Retina (tissue), 1 donor: ENCODE measurements around the gene BCR.

Experiments
- DNase-seq: peaks from one replicate; pipeline ENCODE4 v3.0.0-alpha.2; 2016

BCR gene

GRCh38 chr22:23152238-23153114, 27.8 kb upstream of the BCR start:
- no peak for DNase-seq

DNA sequence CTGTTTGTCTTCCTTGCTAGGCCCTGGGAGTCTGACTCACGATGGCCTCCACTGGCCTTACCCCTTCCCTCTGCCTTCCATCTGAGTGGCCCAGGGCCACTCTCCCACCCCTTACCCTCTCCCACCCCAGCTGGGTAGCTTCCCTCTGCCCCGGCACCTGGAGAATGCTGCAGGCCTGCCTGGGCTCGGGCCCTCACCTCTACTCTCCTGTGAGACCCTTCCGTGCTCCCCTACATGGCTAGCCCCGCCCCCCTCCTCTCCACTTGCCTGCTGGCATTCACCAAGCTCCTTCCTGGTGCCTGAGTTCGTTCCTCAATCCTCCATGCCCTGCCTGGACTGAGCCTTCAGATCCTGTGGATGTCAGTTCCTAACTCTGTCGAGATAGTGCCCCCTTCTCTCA, 26.3 kb upstream of the BCR start:
- no peak for DNase-seq

GRCh38 chr22:23154461-23154860, 25.8 kb upstream of the BCR start:
- DNase-seq, result no peak

- DNase-seq, result no peak
Observed at GRCh38 chr22:23155143-23155542, 25.2 kb upstream of the BCR start.

DNA sequence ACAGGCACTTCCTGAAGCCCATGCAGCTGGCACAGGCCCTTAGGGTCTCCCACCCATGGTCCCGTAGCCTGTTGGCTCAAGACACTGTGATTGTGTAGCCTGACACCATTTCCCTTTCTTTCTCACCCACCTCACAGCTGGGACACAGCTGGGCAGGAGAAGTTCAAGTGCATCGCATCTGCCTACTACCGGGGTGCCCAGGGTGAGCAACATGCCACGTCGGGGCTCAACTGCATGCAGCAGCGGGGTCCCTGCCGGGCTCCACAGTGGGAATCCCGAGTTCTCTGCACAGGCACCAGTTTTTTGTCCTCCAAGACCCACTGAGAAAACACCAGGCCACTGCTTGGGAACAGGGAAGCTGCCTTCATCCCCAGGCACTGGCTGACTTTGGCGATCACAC, 24.5 kb upstream of the BCR start:
- DNase-seq, result no peak

GRCh38 chr22:23156286-23156685, 24.0 kb upstream of the BCR start:
- no peak for DNase-seq

GRCh38 chr22:23157560-23158515, 22.5 kb upstream of the BCR start:
- DNase-seq, result no peak

DNA sequence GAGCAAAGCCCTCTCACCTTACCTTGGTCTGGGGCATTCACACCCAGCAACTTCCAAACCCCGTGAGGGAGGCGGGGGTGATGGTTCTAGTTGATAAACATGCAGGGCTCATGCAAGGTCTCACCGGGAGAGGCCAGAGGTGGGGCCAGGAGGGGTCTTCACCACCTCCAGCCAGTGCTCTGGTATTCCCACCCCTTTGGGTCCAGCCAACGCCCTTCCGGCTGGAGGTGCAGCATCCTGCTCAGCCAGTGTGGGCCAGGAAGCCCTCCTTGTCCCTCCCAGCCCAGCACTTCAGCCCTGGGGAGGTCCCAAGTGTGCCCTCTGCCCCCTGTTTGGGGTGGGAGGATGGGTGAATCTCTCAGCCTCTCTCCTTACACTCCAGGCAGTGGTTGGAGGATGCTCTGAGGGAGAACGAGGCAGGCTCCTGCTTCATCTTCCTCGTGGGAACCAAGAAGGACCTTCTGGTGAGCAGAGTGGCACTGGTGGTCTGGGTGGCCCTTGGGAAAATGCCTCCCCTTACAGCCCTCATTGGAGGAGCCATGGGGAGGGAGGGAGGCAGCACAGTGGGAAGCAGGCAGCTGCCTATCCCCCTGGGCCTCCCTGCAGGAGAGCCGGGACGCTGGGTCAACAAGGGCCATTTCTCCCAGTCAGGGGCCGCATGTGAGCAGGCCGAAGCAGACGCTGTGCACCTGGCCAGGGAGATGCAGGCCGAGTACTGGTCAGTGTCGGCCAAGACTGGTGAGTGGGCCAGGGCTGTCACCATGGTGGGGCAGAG, 21.6 kb upstream of the BCR start:
- no peak for DNase-seq

DNA sequence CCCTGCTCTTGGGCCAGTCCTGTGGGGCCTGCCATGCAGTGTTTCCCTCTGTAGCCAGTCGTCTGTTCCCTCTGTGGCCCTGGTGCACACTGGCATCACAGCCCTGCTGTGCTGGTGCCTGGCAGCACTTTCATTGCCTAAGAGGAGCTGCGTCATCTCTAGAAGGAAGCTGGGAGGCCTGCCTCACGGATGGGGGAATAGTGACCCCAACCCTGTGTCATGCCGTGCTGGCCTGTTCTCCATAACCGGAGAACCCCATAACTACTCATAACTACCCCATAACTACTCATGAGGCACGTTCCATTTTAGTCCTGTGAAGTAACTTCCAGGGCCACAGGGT, 21.0 kb upstream of the BCR start:
- no peak for DNase-seq

DNA sequence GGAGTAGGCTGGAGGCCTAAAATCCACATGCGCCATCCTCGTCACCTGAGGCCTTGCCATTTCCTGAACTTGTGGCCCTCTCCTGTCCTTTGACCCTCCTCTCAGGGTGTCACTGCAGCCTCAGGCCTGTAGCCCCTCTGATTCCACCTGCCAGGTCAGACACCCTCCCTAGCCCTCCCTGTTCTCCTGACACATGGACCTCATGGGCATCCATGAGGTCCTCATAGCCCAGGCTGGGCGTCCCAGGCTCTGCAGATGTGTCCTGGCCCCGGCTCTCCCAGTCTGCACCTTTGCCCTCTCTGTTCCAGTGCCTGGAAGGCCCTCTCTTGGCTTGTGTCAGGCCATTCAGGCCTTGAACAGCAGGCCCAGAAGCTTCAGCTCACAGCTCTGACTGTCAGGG, 19.3 kb upstream of the BCR start:
- DNase-seq, result no peak

DNA sequence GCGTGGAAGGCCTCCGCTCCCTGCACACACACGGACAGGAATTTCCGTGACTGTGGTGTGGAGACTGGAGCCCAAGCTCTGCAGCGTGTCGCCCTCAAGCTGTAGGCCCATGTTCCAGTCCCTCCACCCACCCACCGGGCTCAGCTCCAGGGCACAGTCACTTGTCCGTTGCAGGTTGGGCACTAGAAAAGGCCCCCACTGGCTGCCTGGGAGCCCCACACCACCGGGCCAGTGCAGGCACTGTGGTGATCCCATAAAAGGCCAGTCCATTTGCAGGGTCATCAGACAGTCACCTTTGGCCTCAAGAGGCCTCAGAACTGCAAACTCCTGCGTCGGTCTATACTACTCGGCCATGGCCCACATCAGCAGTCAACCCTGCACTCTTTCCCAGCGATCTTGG, 18.7 kb upstream of the BCR start:
- DNase-seq, result no peak

DNA sequence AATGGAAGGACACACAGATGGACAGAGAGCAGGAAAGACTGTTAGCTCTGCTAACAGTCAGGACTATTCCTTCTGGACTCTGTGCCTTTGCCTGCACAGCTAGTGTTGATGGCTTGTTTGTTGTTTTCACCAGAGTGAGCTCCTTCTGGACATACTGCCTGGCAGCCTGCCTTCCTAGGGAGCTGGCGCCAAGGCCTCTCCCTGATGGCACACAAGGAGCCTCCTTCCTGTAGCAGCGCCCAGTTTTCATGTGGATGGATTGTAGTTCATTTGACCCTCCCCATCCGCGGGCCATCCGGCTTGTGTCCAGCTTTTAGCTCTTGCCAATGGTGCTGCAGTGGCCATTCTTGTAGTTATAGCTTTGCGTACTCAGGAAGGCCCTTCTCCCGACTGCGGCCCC, 16.6 kb upstream of the BCR start:
- DNase-seq, result no peak

DNA sequence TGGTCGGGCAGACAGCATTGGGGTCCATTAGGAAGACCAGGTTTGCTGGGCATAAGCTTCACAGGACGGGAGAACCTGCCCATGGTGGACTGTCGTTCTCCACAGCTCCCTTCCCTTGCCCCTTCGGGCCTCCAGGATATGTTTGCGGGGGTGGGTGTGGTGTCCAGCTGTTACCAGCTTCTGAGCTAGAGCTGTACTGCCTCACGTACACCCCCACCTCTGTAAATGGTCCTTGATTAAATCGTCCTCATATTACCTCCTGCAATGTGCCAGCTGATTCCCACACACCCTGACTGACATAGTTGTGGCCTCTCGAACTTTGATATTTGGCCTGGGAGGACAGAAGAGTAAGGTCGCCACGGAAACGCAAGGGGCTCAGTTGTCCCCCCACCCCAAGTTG, 16.2 kb upstream of the BCR start:
- DNase-seq, result no peak

GRCh38 chr22:23166042-23166831, 14.1 kb upstream of the BCR start:
- no peak for DNase-seq

- DNase-seq, result no peak
Observed at GRCh38 chr22:23166841-23167616, 13.3 kb upstream of the BCR start.

DNA sequence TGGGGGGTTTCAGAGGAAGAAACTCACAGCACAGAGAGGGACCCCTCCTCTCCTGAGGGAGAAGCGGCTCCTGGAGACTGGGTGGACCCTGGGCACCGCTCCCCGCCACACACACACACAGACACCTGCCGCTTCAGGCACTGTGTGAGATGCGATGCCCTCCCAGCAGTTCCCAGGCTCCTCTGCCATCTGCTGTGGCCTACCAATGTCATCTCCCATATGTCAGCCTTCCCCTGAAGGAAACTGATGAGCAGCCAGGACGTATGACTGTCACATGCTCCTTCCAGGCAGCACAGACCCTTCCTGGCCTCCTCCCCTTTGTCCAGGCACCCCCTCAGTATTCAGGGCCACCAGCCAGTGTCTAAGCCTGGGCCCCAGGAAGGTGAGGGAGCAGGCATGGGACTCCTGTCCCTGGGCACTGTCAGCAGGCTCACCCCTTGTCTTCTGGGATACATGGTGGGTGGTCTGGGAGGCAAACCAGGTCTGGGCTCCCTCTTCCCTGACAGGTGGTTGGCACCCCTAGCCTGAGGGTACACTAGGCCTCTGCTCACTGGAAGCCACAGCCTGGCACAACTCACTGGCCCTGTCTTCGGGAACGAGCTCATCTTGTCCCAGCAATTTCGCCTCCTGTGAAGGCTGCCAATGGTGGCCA, 11.8 kb upstream of the BCR start:
- DNase-seq, result peak; percentile 67

DNA sequence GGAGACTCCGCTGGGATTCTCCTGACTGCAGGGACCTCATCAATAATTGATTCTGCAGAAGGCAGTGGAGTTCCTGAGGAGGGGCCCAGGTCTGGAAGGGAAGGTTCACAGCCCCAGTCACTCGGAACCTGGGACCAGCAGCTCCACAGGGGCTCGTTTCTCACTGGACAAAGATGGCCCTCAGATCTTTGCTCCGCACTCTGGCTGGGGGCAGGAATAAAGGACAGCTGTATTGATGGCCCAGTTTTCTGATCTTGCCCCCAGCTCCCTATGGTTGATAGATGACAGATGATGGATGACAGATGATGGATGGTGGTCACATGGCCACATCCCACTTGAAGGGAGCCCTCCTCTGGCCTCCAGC, 11.3 kb upstream of the BCR start:
- DNase-seq, result no peak

DNA sequence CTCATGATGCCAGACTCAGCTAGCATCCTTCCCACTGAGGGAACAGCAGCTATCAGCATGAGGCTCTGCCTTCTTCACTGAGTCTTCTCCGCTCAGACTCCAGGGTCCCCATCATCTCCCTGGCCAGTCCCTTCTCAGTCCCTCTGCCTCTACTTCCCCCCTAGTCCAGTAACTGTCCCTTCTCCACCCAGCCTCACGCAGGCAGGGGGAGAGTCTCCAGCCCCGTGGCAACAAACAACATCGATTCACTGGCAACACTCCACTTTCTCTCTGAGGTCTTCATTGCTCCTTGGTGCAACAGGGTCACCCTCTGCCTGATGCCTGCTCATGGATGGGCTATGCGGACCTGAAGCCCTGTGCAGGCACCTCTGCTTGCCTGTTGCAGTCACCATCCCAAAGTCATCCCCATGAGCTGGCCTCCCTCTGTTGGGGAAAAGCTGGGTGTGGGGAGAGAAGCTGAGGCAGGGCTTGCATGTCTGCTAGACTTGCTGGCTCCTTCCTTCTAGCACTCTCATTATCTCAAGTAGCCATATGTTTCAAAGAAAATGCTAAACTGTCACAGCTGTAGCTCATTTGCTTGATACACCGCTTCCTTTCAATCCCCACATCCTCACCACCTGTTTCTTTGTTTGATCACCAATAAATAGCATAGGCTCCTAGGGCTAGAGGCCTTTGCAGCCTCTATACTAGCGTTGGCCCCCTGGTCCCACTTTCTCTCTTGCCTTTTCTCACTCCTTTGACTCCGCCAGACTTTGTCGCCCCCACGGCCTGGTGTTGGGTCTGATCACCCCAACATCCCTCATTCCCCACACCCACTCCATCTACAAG, 4.3 kb upstream of the BCR start:
- DNase-seq, result no peak

GRCh38 chr22:23176645-23177027, 3.7 kb upstream of the BCR start:
- no peak for DNase-seq

GRCh38 chr22:23177197-23177596, 3.1 kb upstream of the BCR start:
- no peak for DNase-seq
